OCI-LY7 (cell line): Measurements from ENCODE around the gene RIPK4. TPM values are rescaled to one million over a fixed set of nuclear protein-coding genes. Genes with fewer than 3 reads are reported as not detected.

Experiments used
- Bru-seq: library from RNA; stranded (reverse); fragments of 400-500 nt; gene quantifications from one replicate; lab custom pipeline; 2021; lab: Mats Ljungman, UMichigan
- BruChase-seq, 2 experiments: library from RNA; stranded (reverse); fragments of 400-500 nt; gene quantifications; one replicate each; lab custom pipeline; 2021; lab: Mats Ljungman, UMichigan
- BruUV-seq: library from RNA; stranded (reverse); fragments of 400-500 nt; replicated peaks from 2 replicates; lab custom pipeline; 2021; lab: Mats Ljungman, UMichigan
- CTCF ChIA-PET: fragments of 300-600 bp; sonication (Branson Sonifier 250); formaldehyde crosslinking; loops from one replicate; lab custom pipeline; 2022; ENCODE audit warnings: antibody characterized with exemption; ENCODE audit not compliant: unreplicated experiment; lab: Charles Lee
- POLR2A ChIA-PET: fragments of 300-600 bp; sonication (Branson Sonifier 250); formaldehyde crosslinking; loops from one replicate; lab custom pipeline; 2022; ENCODE audit warnings: antibody characterized with exemption; lab: Charles Lee
- DNase-seq: peaks from one replicate; pipeline ENCODE4 v3.0.0-alpha.2; 2015; ENCODE audit warnings: low spot score
- H2AFZ ChIP-seq: fragments of 200-600 bp; sonication (generic), shearing (Covaris generic); 2 replicates; pipeline ENCODE4 v1.6.1; 2014; ENCODE audit warnings: mild to moderate bottlenecking, antibody characterized with exemption, low read length, moderate library complexity
- H3K27ac ChIP-seq: fragments of 200-600 bp; sonication (generic); 2 replicates; pipeline ENCODE4 v1.5.1; 2014; ENCODE audit warnings: mixed run types, low read depth, mild to moderate bottlenecking, moderate library complexity, low read length, inconsistent platforms; ENCODE audit not compliant: poor library complexity, severe bottlenecking
- H3K36me3 ChIP-seq: fragments of 200-600 bp; sonication (generic); 2 replicates; pipeline ENCODE4 v1.6.1; 2014; ENCODE audit warnings: mild to moderate bottlenecking, antibody characterized with exemption, low read length, moderate library complexity, mixed read lengths; ENCODE audit not compliant: insufficient read depth
- H3K4me1 ChIP-seq: fragments of 200-600 bp; sonication (generic); 2 replicates; pipeline ENCODE4 v1.5.1; 2014; ENCODE audit warnings: mild to moderate bottlenecking, low read length; ENCODE audit not compliant: insufficient read depth, poor library complexity, severe bottlenecking
- H3K4me2 ChIP-seq: fragments of 200-600 bp; sonication (generic); 2 replicates; pipeline ENCODE4 v1.6.1; 2014; ENCODE audit warnings: mild to moderate bottlenecking, low read length
- H3K4me3 ChIP-seq: fragments of 200-600 bp; sonication (generic); 2 replicates; pipeline ENCODE4 v1.5.1; 2014; ENCODE audit warnings: mild to moderate bottlenecking, low read depth, low read length; ENCODE audit not compliant: poor library complexity, severe bottlenecking
- H3K79me2 ChIP-seq: fragments of 200-600 bp; sonication (generic); 2 replicates; pipeline ENCODE4 v1.6.1; 2016; ENCODE audit warnings: low read depth, mild to moderate bottlenecking, low read length, moderate library complexity, mixed read lengths; ENCODE audit not compliant: insufficient read depth
- H3K9me2 ChIP-seq: fragments of 200-600 bp; sonication (generic); 2 replicates; pipeline ENCODE4 v1.6.1; 2016; ENCODE audit warnings: mild to moderate bottlenecking, low read length, mixed read lengths; ENCODE audit not compliant: insufficient read depth
- H3K9me3 ChIP-seq: fragments of 200-600 bp; sonication (generic); 2 replicates; pipeline ENCODE4 v1.6.1; 2014; ENCODE audit warnings: mild to moderate bottlenecking, mixed run types, low read length, mixed read lengths
- H4K20me1 ChIP-seq: fragments of 200-600 bp; sonication (generic); 2 replicates; pipeline ENCODE4 v1.6.1; 2014; ENCODE audit warnings: mild to moderate bottlenecking, antibody characterized with exemption, low read length, moderate library complexity, mixed read lengths; ENCODE audit not compliant: insufficient read depth
- CTCF ChIP-seq: fragments of 200-600 bp; sonication (generic); conservative IDR thresholded peaks from 2 replicates; pipeline ENCODE4 v1.5.1; 2014; ENCODE audit warnings: mild to moderate bottlenecking, antibody characterized with exemption, low read length, moderate library complexity, mixed read lengths
- EZH2phosphoT487 ChIP-seq: fragments of 200-600 bp; sonication (generic); IDR thresholded peaks from 2 replicates; pipeline ENCODE4 v1.6.1; 2018; ENCODE audit warnings: low read depth, borderline replicate concordance, mild to moderate bottlenecking, mixed run types, antibody characterized with exemption, low read length, moderate library complexity, mixed read lengths
- intact Hi-C: fragments of 100-400 bp; cut with micrococcal nuclease; formaldehyde crosslinking; loops from one replicate; pipeline ENCODE4 v1.10.0; 2022; ENCODE audit not compliant: unreplicated experiment
- long read RNA-seq: library from polyadenylated mRNA; stranded (forward); transcript quantifications from one replicate; pipeline ENCODE4 v2.0.0, GENCODE V29; 2022
- total RNA-seq, 2 experiments: library from RNA; depleted of rRNA in 1 of 2; stranded (reverse); fragments of >200 nt in 1 of 2; shearing (Covaris generic) in 1 of 2; gene quantifications; 2 replicates each; pipeline ENCODE4 v1.2.3, GENCODE V29; 2014 to 2022

The RIPK4 gene
- total RNA-seq (2014; rRNA removed; shearing (Covaris generic)) (0.13 and 0.19 TPM in 2 replicates), total RNA-seq (2022) (0.08 TPM in 1 of 2 replicates, not detected in the other), Bru-seq, nascent RNA (percentile 10 among the genes with signal in this experiment), BruChase-seq, experiment 1, labeled RNA remaining after a 6-hour chase (percentile 13 among the genes with signal in this experiment), BruChase-seq, experiment 2, labeled RNA remaining after a 2-hour chase (percentile 15 among the genes with signal in this experiment)
- long read RNA-seq = 0 reads

GRCh38 chr21:41766883-41767605, at the start of gene RIPK4:
Gene RIPK4, minus strand, starts transcription at chr21:41767052. Its CDS starts 11 bp downstream, at chr21:41767041.
- no TSS peak for BruUV-seq
- ChIA-PET CTCF (no interaction called here), POLR2A (no interaction called here)
- Histone ChIP-seq H3K9me2 (no peaks in the 10 kb centered on the region), H3K27ac (no peak within 1 kb of the TSS), H2AFZ (peak within 1 kb of the TSS; percentile 17; the same call in 1 of the 2 replicates), H3K9me3 (no peaks in the 10 kb centered on the region), H3K4me3 (peak within 1 kb of the TSS; percentile 59), H4K20me1 (no peaks in the 10 kb centered on the region), H3K4me2 (peak within 1 kb of the TSS; percentile 53), H3K79me2 (no peaks in the 10 kb centered on the region), H3K4me1 (peaks cover 26% of the 10 kb centered on the region), H3K36me3 (no peaks in the 10 kb centered on the region)
- peak; percentile 76 for DNase-seq
- TF ChIP-seq CTCF (no peak), EZH2phosphoT487 (no peak)
- intact Hi-C loops = no loop called here

- intact Hi-C loops = loop anchor here (1.0 to 2.0 kb wide), 4 partner anchors 63 to 301 kb away; partner anchors contain the start of genes PRDM15 and ZBTB21
- Histone ChIP-seq H3K4me2 (no peak overlapping the region), H3K4me1 (peaks cover 11% of the 10 kb centered on the region), H3K79me2 (no peaks in the 10 kb centered on the region), H3K27ac (no peak overlapping the region), H2AFZ (no peak overlapping the region), H3K9me2 (no peaks in the 10 kb centered on the region), H3K36me3 (peaks cover 42% of the 10 kb centered on the region), H3K4me3 (no peak overlapping the region), H4K20me1 (no peaks in the 10 kb centered on the region), H3K9me3 (no peaks in the 10 kb centered on the region)
- no peak for DNase-seq
- no TSS peak for BruUV-seq
- POLR2A ChIA-PET = interaction anchor here (1.4 kb wide), 1 partner anchor 58 kb away, joined by 4 read pairs; no protein-coding TSS in a partner anchor
- no peak for TF ChIP-seq CTCF
- TF ChIP-seq EZH2phosphoT487 = no peak
- CTCF ChIA-PET = interaction anchor here (0.6 to 1.1 kb wide), 3 partner anchors 59 to 302 kb away, joined by 3 to 4 read pairs (median 3); no protein-coding TSS in a partner anchor
These were observed 49.1 kb upstream of the RIPK4 start for GRCh38 chr21:41815652-41816582.
